Measurements from ENCODE around the gene FAM50B. TPM values are rescaled to one million over a fixed set of nuclear protein-coding genes. Genes with fewer than 3 reads are reported as not detected.

FAM50B gene
- total and polyA plus RNA-seq, 2 of the 4 experiments (the other 2 are of a cell fraction): 4.1 to 7.4 TPM

DNA sequence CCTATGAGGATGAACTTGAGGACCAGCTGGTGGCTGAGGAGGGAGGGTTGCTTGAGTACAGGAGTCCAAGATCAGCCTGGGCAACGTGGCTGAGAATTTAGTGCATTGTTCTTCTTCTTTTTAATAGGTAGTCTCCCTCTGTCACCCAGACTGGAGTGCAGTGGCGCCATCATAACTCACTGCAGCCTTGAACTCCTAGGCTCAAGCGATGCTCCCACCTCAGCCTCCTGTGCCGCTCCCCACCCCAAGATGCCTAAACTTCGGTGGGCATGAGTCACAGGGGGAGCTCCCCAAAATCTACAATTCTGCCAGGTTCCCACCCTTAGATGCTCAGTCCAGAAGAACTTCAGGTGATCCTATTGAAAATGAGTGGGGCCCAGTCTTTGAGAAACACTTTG is 21.4 kb downstream of the FAM50B start:
- dilution Hi-C loops (cut with HindIII; ENCODE audit: low sequenced_read_pairs, unreplicated experiment): no loop called here
- no peaks in the 10 kb centered on the region for H3K9me3 ChIP-seq (ENCODE audit: control insufficient read depth, insufficient read depth, low read length)
- H2AK9ac ChIP-seq (replicated peaks; ENCODE audit: low read depth, low read length, poor library complexity): no peak overlapping the region
- no peaks in the 10 kb centered on the region for H3K36me3 ChIP-seq (ENCODE audit: control insufficient read depth, insufficient read depth, low read length)
- no peak overlapping the region for H2BK5ac ChIP-seq (ENCODE audit: low read depth, low read length, poor library complexity, severe bottlenecking)
- H2BK120ac ChIP-seq (ENCODE audit: low read depth, low read length): no peak overlapping the region
- no peak overlapping the region for H3K56ac ChIP-seq (ENCODE audit: extremely low read depth, insufficient read depth, low read length)
- peaks cover 5% of the 10 kb centered on the region for H3K27me3 ChIP-seq (ENCODE audit: control insufficient read depth, insufficient read depth, low read length)
- in situ Hi-C loops (cut with MboI; ENCODE audit: low sequenced_read_pairs): no loop called here
- H3K4me1 ChIP-seq (ENCODE audit: control insufficient read depth, insufficient read depth, low read length): 0 out of 2 replicates have a peak, but pooled peaks cover 2% of the 10 kb centered on the region
- H3K23ac ChIP-seq (ENCODE audit: low read depth, low read length): no peak overlapping the region
- ChIA-PET CTCF (interaction anchor here (0.5 kb wide), 1 partner anchor 62 kb away, joined by 4 read pairs; no protein-coding TSS in a partner anchor), POLR2A (ENCODE audit: unreplicated experiment) (no interaction called here)
- BruUV-seq (replicated peaks): no TSS peak
- no peak overlapping the region for H4K8ac ChIP-seq (ENCODE audit: low read depth in 2 of 2, low read length in 2 of 2)
- intact Hi-C loops (cut with micrococcal nuclease): no loop called here
- WGBS, 2 experiments (ENCODE audit: extremely low coverage in 2 of 2, insufficient read length in 1 of 2): 93% methylated on average over 2 of the region's 5 CpGs; no CpG with 5 or more reads in 1 of the 2 experiments
- no peaks in the 10 kb centered on the region for H4K20me1 ChIP-seq (ENCODE audit: insufficient read depth, low read length)
- H3K4ac ChIP-seq (ENCODE audit: low read depth, low read length): no peak overlapping the region
- DNase-seq (no peak), ATAC-seq (ENCODE audit: low read depth) (no peak)
- no peak overlapping the region for H3K4me3 ChIP-seq (ENCODE audit: insufficient read depth, low read depth, low read length)
- H3K4me2 ChIP-seq (ENCODE audit: low read depth, low read length): no peak overlapping the region
- no peak overlapping the region for H3K18ac ChIP-seq (ENCODE audit: low read depth, low read length)
- no peak overlapping the region for H3K9ac ChIP-seq (ENCODE audit: low read depth, low read length)
- no peaks in the 10 kb centered on the region for H3K79me1 ChIP-seq (ENCODE audit: low read depth in 1 of 2, low read length in 2 of 2)
- H2BK15ac ChIP-seq (ENCODE audit: low read depth, low read length): no peak overlapping the region
- H3K9me1 ChIP-seq (ENCODE audit: insufficient read depth, low read length): no peaks in the 10 kb centered on the region
- H2AK5ac ChIP-seq (ENCODE audit: low read depth, low read length): no peak overlapping the region
- H4K5ac ChIP-seq (ENCODE audit: low read depth, low read length): no peak overlapping the region
- TF ChIP-seq CHD1 (IDR thresholded peaks at IDR 0.05; ENCODE audit: low read depth, low read length) (no peak), BHLHE40 (IDR thresholded peaks at IDR 0.05; ENCODE audit: low read depth, low read length) (no peak), CEBPB (IDR thresholded peaks at IDR 0.05; ENCODE audit: low read depth, low read length) (no peak), RFX5 (IDR thresholded peaks at IDR 0.05; ENCODE audit: low read depth, low read length) (no peak), SMC3 (IDR thresholded peaks at IDR 0.05; ENCODE audit: low read depth, low read length) (no peak), MAZ (IDR thresholded peaks at IDR 0.05; ENCODE audit: borderline replicate concordance, low read depth, low read length) (no peak), MXI1 (IDR thresholded peaks at IDR 0.05; ENCODE audit: borderline replicate concordance, low read depth, low read length) (no peak), POLR2A (IDR thresholded peaks at IDR 0.05; ENCODE audit: low read depth, low read length) (no peak), MAFK (IDR thresholded peaks at IDR 0.05; ENCODE audit: low read depth, low read length) (no peak), RAD21 (IDR thresholded peaks at IDR 0.05; ENCODE audit: low read length) (no peak), FOS (IDR thresholded peaks at IDR 0.05; ENCODE audit: low read depth, low read length) (no peak), NFE2L2 (IDR thresholded peaks at IDR 0.05; ENCODE audit: low read depth, low read length) (no peak)
- TF ChIP-seq, protein P1, sequence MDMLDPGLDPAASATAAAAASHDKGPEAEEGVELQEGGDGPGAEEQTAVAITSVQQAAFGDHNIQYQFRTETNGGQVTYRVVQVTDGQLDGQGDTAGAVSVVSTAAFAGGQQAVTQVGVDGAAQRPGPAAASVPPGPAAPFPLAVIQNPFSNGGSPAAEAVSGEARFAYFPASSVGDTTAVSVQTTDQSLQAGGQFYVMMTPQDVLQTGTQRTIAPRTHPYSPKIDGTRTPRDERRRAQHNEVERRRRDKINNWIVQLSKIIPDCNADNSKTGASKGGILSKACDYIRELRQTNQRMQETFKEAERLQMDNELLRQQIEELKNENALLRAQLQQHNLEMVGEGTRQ (IDR thresholded peaks at IDR 0.05; ENCODE audit: low read depth, low read length): no peak
- TF ChIP-seq, protein P2, sequence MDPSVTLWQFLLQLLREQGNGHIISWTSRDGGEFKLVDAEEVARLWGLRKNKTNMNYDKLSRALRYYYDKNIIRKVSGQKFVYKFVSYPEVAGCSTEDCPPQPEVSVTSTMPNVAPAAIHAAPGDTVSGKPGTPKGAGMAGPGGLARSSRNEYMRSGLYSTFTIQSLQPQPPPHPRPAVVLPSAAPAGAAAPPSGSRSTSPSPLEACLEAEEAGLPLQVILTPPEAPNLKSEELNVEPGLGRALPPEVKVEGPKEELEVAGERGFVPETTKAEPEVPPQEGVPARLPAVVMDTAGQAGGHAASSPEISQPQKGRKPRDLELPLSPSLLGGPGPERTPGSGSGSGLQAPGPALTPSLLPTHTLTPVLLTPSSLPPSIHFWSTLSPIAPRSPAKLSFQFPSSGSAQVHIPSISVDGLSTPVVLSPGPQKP (IDR thresholded peaks at IDR 0.05; ENCODE audit: borderline replicate concordance, low read depth, low read length): no peak
- H4K91ac ChIP-seq (ENCODE audit: insufficient read depth, low read depth, low read length): no peak overlapping the region
- H2BK20ac ChIP-seq (ENCODE audit: low read depth, low read length): no peak overlapping the region
- no peak overlapping the region for H3K14ac ChIP-seq (replicated peaks; ENCODE audit: low read depth, low read length)
- H3K27ac ChIP-seq (ENCODE audit: insufficient read depth, low read length): no peak overlapping the region
- H2AFZ ChIP-seq (replicated peaks; ENCODE audit: low read length, poor library complexity): no peak overlapping the region

All from IMR-90 (cell line).